NT2/D1 (cell line): ENCODE data around the gene STRC.
"Not testable (repeated sequence)": the region's sequence is repeated elsewhere in the genome, so short reads cannot be mapped to it uniquely, and the experiment has no call there.

Experiments used
- DNase-seq: peaks from one replicate; pipeline ENCODE4 v3.0.0-alpha.2; 2011; ENCODE audit warnings: low read depth, low spot score
- H3K27me3 ChIP-seq: 2 replicates; pipeline ENCODE4 v1.6.0; 2011; ENCODE audit warnings: mild to moderate bottlenecking; ENCODE audit not compliant: insufficient read length, insufficient read depth
- H3K36me3 ChIP-seq: 2 replicates; pipeline ENCODE4 v1.6.1; 2011; ENCODE audit warnings: mild to moderate bottlenecking, low read length, mixed read lengths; ENCODE audit not compliant: insufficient read depth, insufficient read length
- H3K4me1 ChIP-seq: 2 replicates; pipeline ENCODE4 v1.5.1; 2011; ENCODE audit not compliant: insufficient read depth, insufficient read length
- H3K4me3 ChIP-seq: 2 replicates; pipeline ENCODE4 v1.5.1; 2011; ENCODE audit warnings: low read depth; ENCODE audit not compliant: insufficient read length
- H3K9ac ChIP-seq: 2 replicates; pipeline ENCODE4 v1.6.0; 2011; ENCODE audit warnings: low read depth; ENCODE audit not compliant: insufficient read length
- H3K9me3 ChIP-seq: 2 replicates; pipeline ENCODE4 v1.5.1; 2011; ENCODE audit warnings: mild to moderate bottlenecking, low read length; ENCODE audit not compliant: insufficient read depth
- SUZ12 ChIP-seq: IDR thresholded peaks from 2 replicates; pipeline ENCODE4 v1.6.1; 2011; ENCODE audit not compliant: insufficient read length, insufficient read depth; ENCODE audit errors: extremely low read depth
- YY1 ChIP-seq: IDR thresholded peaks from 2 replicates; pipeline ENCODE4 v1.6.1; 2011; ENCODE audit not compliant: insufficient read length, insufficient read depth
- ZNF274 ChIP-seq: IDR thresholded peaks from 2 replicates; pipeline ENCODE4 v1.6.1; 2011; ENCODE audit warnings: mild to moderate bottlenecking, low read depth, low read length

STRC gene

DNA sequence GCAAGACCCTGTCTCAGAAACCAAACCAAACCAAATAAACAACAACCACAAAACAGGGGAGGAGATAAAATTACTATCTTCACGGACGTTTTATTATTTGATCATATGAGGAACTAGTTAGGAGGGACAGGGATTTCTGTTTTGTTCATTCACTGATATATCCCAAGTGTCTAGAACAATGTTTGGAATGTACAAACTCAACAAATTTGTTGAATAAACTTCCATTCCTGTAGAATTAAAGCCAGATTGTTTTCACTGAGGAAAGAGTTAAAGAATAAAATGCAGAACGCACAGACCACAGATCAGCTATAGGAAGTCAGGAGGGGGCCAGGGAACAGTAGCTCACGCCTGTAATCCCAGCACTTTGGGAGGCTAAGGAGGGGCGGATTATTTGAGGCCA is 6.5 kb upstream of the STRC start:
- Histone ChIP-seq H3K36me3 (no peaks in the 10 kb centered on the region), H3K4me1 (no peaks in the 10 kb centered on the region), H3K9ac (no peak overlapping the region), H3K4me3 (no peak overlapping the region), H3K27me3 (no peaks in the 10 kb centered on the region), H3K9me3 (no peaks in the 10 kb centered on the region)
- no peak for DNase-seq
- TF ChIP-seq SUZ12: no peak
- no peak for TF ChIP-seq ZNF274
- no peak for TF ChIP-seq YY1

DNA sequence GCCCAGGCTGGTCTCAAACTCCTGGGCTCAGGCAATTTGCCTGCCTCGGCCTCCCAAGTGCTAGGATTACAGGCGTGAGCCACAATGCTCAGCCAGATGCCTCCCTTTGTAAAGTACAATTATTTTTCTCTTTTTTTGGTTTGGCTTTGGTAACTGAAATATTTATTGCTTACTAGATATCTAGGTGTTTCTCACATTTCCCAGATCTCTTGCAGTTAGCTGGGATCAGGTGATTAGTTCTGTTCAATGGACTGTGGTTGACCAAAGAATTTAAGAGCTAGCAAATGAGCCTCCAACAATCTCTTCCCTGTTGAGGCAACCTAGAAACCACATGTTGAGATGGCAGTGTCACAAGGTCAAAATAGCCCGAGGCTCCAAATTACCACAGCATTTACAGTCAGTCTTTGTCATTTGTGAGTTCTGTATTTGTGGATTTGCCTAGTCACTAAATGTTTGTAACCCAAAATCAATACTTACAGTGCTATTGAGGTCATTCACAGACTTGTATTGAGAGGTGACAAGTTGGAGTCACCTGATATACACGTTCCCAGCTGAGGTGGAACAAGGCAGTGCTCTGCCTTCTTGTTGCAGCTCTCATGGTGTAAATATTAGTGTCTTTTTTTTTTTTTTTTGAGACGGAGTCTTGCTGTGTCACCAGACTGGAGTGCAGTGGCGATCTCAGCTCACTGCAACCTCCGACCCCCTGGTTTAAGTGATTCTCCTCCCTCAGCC is 3.6 kb upstream of the STRC start:
- not testable (repeated sequence) for H3K27me3 ChIP-seq, H3K36me3 ChIP-seq, H3K9ac ChIP-seq, H3K9me3 ChIP-seq, H3K4me3 ChIP-seq, H3K4me1 ChIP-seq, DNase-seq

DNA sequence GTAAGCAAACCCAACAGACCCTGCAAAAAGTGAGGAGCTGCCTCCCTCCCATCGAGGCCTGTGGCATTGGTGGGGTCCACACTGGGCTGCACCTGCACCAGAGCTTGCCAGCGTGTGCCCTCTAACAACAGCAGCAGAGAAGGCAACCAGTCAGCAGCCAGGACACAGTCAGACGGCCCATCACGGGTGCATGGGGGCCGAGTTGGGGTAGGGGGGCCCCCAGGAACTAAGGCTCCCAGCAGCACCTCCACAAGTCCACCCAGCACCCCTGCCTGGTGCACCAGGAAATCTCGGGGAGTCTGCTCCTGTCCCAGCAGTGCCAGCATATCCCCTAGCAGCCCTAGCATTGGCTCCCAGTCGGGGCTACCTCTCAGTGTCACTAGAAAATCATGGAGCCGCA is 850 bp downstream of the STRC start:
- H3K36me3 ChIP-seq, H3K27me3 ChIP-seq, H3K4me1 ChIP-seq, DNase-seq, H3K4me3 ChIP-seq, H3K9me3 ChIP-seq, H3K9ac ChIP-seq: not testable (repeated sequence)

DNA sequence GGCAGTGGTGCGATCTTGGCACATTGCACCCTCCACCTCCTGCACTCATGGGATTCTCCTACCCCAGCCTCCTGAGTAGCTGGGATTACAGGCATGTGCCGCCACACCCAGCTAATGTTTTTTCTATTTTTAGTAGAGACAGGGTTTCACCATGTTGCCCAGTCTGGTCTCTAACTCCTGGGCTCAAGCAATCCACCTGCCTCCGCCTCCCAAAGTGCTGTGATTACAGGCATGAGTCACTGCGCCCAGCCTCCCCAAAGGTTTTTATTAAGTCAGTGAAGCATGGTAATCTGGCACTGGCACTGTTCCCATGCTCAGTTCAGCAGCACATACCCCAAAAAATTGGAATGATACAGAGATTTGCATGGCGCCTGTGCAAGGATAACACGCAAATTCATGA is 16.4 kb downstream of the STRC start:
- not testable (repeated sequence) for H3K9ac ChIP-seq, H3K4me3 ChIP-seq, H3K4me1 ChIP-seq, DNase-seq, H3K27me3 ChIP-seq, H3K9me3 ChIP-seq, H3K36me3 ChIP-seq

DNA sequence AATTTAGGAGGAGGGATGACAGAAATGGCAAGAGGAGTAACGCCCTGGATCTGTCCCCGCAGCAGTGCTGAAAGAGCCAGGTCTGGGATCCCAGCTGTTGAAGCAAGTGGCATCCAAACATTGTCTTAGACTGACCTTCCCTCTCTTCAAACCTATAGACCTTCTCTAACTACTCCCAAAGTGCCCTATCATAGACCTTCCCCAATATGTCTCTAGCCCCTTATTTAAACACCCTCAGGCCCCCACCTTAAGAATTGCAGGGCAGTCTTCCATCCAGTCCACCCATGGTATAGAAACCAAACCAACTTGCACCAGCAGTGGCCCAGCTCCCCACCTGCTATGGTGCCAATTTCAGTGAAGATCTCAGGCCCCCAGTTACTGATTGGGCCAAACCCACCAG is 18.4 kb downstream of the STRC start:
- not testable (repeated sequence) for H3K36me3 ChIP-seq, H3K4me3 ChIP-seq, H3K4me1 ChIP-seq, H3K9ac ChIP-seq, DNase-seq, H3K9me3 ChIP-seq, H3K27me3 ChIP-seq

DNA sequence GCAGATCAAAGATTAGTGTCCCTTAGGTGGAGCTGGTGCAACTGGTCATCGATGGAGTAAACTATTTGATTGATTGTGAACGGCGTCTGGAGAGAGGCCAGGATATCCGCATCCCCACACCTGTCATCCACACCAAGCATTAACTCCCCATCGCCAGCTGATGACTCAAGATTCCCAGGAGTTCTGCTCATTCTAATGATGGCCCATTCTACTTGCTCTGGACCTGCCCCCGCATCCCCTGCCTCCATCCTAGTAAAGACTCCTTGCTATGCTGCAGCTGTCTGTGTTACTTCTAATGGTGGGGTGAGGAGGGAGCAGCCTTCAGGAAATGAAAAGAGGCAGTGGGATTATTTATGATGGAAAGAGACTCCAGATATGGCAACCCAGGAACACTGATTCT is 19.5 kb downstream of the STRC start:
- not testable (repeated sequence) for DNase-seq, H3K9me3 ChIP-seq, H3K4me3 ChIP-seq, H3K4me1 ChIP-seq, H3K9ac ChIP-seq, H3K36me3 ChIP-seq, H3K27me3 ChIP-seq

DNA sequence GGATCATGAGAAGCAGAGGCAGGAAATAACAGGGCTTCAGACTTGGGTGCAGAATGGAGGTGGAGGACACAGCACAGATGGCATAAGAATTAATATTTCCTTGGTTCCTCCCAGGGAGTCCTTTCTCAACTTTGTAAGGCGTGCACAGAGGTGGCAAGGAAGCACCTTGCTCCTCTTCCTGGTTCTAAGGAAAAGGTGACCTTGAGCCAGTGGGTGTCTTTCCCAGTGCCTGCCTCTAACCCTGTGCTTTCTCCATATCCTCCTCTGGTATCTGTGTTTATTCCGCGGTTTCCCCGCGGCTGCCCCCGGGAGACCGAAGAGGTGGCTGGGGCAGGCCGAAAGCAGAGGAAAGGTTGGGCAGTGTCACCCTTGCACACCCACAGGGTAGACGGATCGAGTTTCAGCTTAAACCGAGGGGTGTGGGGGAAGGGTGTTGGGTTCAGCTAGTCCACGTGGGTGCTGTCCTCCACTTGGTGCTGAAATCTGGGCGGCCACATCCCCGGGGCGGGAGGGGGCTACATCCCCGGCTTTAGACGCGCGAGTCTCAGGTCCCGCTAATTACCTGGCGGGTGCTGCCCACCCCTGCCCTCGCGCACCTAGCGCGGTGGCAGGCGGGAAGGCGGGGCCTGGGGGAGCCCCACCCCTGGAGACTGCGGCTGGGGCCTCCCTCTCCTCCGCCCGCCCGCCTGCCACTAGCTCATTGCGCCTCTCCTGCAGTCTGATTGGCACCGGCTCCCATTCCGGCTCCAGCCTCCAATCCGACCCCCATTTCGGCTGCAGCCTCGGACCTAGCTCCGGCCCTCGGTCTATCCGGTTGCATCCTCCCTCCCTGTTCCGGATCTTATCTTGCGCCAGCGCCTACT is 25.0 kb downstream of the STRC start, which contains the start of gene CKMT1B:
TSS of gene CKMT1B (plus strand) at position 700 of the 863 bp plus-strand sequence. CDS start 192 bp downstream, outside the sequence.
- not testable (repeated sequence) for H3K4me1 ChIP-seq, H3K4me3 ChIP-seq, H3K9me3 ChIP-seq, H3K27me3 ChIP-seq, H3K9ac ChIP-seq, DNase-seq, H3K36me3 ChIP-seq

DNA sequence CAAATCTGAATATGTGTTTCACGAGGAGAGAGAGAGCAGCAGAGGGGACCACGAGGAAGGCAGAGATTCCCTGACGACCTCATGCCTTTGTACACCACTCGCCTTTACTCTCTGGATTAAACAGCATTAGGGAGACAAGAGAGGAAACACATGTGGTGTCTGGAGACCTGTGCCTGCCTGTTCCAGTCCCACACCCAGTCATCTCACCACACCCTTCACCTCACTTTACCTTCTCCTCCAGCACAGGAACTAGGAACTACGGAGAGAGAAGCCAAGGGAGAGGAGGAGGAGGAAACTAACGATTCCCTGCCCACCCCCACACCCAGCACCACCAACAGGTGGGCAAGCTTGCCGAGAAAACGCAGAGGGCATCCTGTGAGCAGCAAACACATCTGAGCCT is 25.8 kb downstream of the STRC start:
- not testable (repeated sequence) for H3K4me1 ChIP-seq, H3K9me3 ChIP-seq, H3K27me3 ChIP-seq, H3K9ac ChIP-seq, H3K36me3 ChIP-seq, H3K4me3 ChIP-seq, DNase-seq

DNA sequence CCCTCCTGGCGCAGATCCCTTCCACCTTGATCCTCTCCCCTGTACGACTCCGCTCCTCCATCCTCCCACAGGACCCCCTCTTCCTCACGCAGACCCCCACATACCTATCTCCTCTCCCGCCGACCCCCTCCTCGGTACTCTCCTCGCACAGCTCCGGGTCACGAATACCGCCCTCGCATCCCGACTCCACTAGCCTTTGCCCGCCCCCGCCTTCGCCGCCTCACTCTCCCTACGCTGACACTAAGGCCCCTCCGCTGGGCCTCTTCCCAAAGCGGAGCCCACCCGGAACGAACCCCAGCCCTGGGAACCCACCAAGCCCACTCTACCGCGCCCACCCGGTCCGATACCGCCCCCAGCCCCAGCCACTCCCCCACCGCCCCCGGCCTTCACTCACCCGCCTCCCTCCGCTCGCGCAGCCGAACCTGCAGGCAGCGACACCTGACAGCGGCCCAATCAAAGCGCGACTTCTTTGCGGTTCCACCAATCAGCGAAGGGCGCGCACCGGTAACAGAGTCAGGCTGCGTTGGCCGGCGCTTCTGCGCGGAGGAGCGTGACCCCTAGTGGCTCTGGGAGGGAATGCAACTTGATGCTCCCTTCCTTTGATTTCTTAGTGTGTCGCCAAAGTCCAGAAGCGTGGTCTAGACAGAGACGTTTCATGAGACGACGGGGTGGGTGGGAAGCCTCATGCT is 28.7 kb downstream of the STRC start, which contains the start of gene PPIP5K1:
TSS of gene PPIP5K1 (minus strand) at position 431 of the 689 bp plus-strand sequence. CDS start 5,704 bp downstream, outside the sequence.
- H3K9ac ChIP-seq, H3K9me3 ChIP-seq, H3K36me3 ChIP-seq, H3K4me3 ChIP-seq, H3K4me1 ChIP-seq, DNase-seq, H3K27me3 ChIP-seq: not testable (repeated sequence)

DNA sequence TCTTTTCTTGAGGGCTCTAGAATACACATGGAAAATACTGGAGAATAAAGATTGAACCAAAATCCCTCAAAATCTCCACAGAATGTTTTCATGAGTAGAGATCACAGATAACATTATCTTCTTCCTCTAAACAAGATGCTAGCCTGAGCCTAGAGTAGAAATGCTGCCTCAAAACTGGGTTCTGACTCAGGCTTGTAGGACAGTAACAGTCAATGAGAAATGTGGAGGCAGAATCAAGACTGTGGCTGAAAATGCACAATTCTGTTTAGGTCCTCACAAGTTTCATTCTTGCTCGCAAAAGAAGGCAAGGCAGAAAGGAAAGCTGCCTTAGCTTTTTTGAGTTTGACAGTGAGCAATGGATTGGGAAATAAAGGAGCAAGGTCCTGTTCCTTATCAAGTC is 44.0 kb downstream of the STRC start:
- not testable (repeated sequence) for H3K27me3 ChIP-seq, H3K9me3 ChIP-seq, DNase-seq, H3K4me1 ChIP-seq, H3K4me3 ChIP-seq, H3K36me3 ChIP-seq, H3K9ac ChIP-seq

DNA sequence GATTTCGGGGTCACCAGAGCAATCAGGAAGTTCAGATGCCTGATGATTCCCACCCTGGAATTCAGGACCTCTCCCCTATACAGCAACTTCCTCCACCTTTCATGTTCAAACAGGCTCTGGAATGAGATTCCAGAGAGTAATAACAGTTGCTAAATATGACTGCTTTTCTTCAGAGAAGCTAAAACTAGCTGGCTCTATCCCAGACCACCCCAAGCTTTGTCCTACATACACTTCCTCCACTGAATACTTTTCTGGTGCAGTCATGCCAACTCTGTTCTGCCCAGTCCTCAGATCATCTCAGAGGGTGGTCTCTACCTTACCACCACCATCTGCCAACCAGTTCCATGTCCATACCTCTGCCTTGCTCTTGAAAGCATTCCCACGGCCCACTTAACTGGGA is 52.0 kb downstream of the STRC start:
- not testable (repeated sequence) for H3K36me3 ChIP-seq, H3K9me3 ChIP-seq, H3K4me3 ChIP-seq, H3K27me3 ChIP-seq, H3K9ac ChIP-seq, DNase-seq, H3K4me1 ChIP-seq
